ENCODE measurements around the gene ARHGAP19. TPM values are rescaled to one million over a fixed set of nuclear protein-coding genes. Genes with fewer than 3 reads are reported as not detected.

The ARHGAP19 gene
- total RNA-seq, 1 experiment from 2014 or later: 20.6 TPM

DNA sequence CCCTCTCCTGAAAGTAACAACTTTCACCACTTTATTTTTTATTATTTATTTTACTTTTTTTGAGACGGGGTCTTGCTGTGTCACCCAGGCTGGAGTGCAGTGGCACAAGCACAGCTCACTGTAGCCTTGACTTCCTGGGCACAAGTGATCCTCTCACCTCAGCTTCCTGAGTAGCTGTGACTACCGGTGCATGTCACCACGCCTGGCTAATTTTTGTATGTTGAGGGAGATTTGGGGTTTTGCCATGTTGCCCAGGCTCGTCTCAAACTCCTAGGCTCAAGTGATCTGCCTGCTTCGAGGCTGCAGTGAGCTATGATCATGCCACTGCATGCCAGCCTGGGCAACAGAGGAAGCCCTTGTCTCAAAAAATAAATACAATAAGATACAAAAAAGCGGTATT is 91.8 kb downstream of the ARHGAP19 start:
- H3K27me3 ChIP-seq (replicated peaks): peaks cover 42% of the 10 kb centered on the region
- no peaks in the 10 kb centered on the region for H3K9me3 ChIP-seq (replicated peaks)
- H3K27ac ChIP-seq: no peak overlapping the region
- H3K36me3 ChIP-seq: no peaks in the 10 kb centered on the region
- H3K4me1 ChIP-seq (replicated peaks): peaks cover 21% of the 10 kb centered on the region; the same call in 1 of the 2 replicates
- no peak for DNase-seq (ENCODE audit: low read depth in 1 of 2, low spot score in 2 of 2)
- no peak overlapping the region for H3K4me3 ChIP-seq

DNA sequence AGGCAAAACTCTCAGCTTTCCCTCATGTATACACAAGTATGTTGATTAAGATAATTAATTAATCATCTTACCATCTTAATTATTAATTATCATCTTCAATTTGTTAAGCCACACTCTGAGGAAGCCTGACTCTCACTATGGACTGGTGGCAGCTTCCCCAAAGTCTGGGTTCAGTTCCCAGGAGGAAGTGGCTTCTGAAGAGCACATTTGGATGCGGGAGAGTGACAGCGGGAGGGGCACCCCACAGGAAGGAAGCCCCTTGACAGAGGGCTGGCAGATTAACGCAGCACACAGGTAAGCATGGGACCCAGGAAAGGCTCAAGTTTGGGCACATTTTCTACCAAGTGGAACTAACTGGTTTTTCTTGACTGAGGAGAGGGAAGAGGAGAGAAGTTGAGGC is 93.3 kb downstream of the ARHGAP19 start:
- no peaks in the 10 kb centered on the region for H3K9me3 ChIP-seq (replicated peaks)
- peaks cover 21% of the 10 kb centered on the region; the same call in 1 of the 2 replicates for H3K4me1 ChIP-seq (replicated peaks)
- H3K4me3 ChIP-seq: no peak overlapping the region
- peaks cover 56% of the 10 kb centered on the region for H3K27me3 ChIP-seq (replicated peaks)
- H3K36me3 ChIP-seq: no peaks in the 10 kb centered on the region
- no peak overlapping the region for H3K27ac ChIP-seq
- no peak for DNase-seq (ENCODE audit: low read depth in 1 of 2, low spot score in 2 of 2)

DNA sequence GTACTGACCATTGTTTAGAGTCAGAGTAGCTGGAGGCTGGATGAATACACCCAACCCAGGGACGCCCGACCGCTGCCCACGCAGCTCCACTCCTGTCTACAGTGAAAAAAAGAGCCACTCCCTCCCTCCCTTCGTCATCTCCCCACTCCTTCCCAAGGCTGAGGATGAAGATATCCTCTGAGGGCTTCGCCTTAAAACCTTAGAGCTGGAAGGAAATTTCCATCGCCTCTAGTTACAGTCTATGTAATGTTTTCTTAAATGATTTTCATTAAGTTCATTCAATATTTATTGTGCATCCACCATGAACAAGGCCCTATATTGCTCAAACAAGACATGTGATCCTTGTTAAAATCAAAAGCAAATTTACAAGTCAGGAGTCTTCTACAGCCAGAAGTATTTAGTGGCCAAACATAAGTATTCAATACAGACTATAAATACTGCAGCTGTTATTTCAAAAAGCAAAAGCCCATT is 95.4 kb downstream of the ARHGAP19 start:
- no peaks in the 10 kb centered on the region for H3K36me3 ChIP-seq
- no peak overlapping the region for H3K4me3 ChIP-seq
- H3K27me3 ChIP-seq (replicated peaks): peaks cover 71% of the 10 kb centered on the region
- no peak overlapping the region for H3K27ac ChIP-seq
- DNase-seq (ENCODE audit: low read depth in 1 of 2, low spot score in 2 of 2): no peak
- peaks cover 21% of the 10 kb centered on the region; the same call in 1 of the 2 replicates for H3K4me1 ChIP-seq (replicated peaks)
- no peaks in the 10 kb centered on the region for H3K9me3 ChIP-seq (replicated peaks)

DNA sequence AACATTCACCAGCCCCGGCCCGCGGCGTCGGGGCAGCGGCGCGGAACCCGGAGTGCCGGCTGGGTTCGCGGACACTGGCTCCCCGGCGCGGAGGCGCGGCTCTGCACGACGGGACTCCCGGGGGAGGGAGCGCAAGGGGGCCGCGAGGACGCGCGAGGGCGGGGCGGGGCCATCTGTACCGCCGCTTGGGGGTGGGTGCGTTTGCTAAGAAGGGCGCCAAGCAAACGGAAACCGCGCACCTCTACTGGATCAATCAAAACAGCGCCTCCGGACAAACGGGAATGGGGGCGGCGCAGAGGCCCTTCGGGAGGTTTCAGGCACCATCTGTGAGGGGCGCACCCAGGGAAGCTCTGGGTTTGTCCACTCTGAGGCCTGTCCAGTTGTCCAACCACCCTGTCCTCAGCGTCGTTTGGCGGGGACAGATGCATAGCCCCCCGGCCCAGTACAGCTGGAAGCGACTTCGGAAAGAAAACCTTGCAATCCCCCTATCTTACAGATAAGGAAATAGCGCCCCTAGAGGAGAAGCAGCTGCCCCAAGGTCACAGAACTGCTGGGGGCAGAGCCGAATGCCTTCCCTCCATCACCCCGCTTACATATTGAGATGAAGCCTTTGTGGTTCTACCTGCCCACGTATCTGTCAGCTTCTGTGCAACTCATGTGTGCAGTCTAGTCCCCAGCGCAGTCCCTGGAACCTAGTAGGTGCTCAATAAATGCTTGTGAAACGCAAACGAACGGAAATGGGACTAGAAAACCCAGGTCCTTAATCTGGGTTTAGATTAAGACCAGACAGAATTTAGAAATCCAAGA is 96.0 kb downstream of the ARHGAP19 start:
- H3K27ac ChIP-seq: no peak overlapping the region
- H3K27me3 ChIP-seq (replicated peaks): peaks cover 76% of the 10 kb centered on the region
- H3K4me1 ChIP-seq (replicated peaks): peaks cover 18% of the 10 kb centered on the region; the same call in 1 of the 2 replicates
- peak overlapping the region; percentile 39 for H3K4me3 ChIP-seq
- no peaks in the 10 kb centered on the region for H3K9me3 ChIP-seq (replicated peaks)
- peak; percentile 60 to 61 for DNase-seq (ENCODE audit: low read depth in 1 of 2, low spot score in 2 of 2)
- H3K36me3 ChIP-seq: no peaks in the 10 kb centered on the region

DNA sequence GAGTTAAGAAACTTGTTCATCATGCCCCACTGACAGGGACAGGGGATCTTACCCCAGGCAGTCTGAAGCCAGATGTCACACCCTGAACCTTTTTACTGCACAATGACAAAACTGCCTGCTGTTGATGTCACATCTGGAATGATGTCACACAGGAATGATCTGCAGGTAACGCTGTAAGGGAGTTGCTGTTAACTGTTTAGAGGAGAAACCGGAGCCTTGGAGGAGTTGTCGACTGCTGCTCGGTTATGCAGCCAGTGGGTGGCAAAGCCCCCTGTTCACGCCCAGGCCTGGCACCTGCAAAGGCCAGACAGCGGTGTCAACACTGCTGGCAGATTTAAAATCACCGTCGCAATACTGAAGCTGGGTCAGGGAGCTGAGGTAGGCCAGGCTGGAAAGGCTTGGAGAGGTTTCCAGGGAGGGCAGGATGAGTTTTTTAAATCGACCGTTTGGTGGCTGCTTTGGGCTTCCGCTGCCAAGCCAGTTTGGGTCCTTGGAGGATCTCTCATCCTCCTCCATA is 96.7 kb downstream of the ARHGAP19 start:
- Histone ChIP-seq H3K27me3 (replicated peaks) (peaks cover 76% of the 10 kb centered on the region), H3K36me3 (no peaks in the 10 kb centered on the region), H3K4me1 (replicated peaks) (peaks cover 15% of the 10 kb centered on the region; the same call in 1 of the 2 replicates), H3K9me3 (replicated peaks) (no peaks in the 10 kb centered on the region), H3K4me3 (peak overlapping the region; percentile 39), H3K27ac (no peak overlapping the region)
- peak in 1 of 2 experiments; percentile 5 for DNase-seq (ENCODE audit: low read depth in 1 of 2, low spot score in 2 of 2)

DNA sequence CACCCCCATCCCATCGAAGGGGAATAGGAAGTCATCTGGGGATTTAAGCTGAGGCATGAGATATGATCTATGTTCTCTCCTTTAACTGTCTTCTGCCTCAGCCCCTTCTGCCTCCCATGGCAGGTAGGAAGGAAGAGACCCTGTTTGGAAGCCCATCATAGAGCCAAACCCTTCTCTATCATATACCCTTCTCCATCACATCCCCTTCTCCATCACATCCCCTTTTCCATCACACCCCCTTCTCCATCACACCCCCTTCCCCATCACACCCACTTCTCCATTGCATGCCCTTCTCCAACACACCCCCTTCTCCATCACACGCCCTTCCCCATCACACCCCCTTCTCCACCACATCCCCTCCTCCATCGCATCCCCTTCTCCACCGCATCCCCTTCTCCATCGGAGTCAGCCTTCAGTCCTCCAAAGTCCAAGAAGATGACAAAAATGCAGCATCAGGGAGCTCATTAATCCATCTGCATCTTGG is 99.4 kb downstream of the ARHGAP19 start:
- no peak for DNase-seq (ENCODE audit: low read depth in 1 of 2, low spot score in 2 of 2)
- 0 out of 2 replicates have a peak, but pooled peaks cover 9% of the 10 kb centered on the region for H3K4me1 ChIP-seq (replicated peaks)
- no peaks in the 10 kb centered on the region for H3K36me3 ChIP-seq
- H3K27me3 ChIP-seq (replicated peaks): peaks cover 72% of the 10 kb centered on the region
- no peaks in the 10 kb centered on the region for H3K9me3 ChIP-seq (replicated peaks)
- no peak overlapping the region for H3K27ac ChIP-seq
- no peak overlapping the region for H3K4me3 ChIP-seq

DNA sequence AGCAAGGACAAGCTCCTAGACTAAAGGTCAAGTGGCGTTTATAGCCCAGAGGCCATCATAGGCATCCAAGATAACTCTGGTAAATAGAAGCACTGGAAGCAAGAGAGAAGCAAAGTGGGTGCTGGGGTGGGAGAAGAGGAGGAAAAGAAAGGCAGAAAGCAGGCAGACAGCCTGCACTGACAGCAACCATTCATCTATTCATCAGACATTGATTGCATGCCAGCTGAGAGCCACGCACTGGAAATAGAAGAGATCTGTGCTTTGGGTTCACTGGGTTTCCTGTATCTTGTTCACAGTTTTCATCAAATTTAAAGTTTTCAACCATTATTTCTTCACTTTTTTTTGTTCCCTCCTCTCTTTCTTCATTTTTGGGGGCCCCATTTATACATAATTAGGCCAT is 102.0 kb downstream of the ARHGAP19 start:
- H3K27me3 ChIP-seq (replicated peaks): peaks cover 75% of the 10 kb centered on the region
- no peak overlapping the region for H3K27ac ChIP-seq
- no peak for DNase-seq (ENCODE audit: low read depth in 1 of 2, low spot score in 2 of 2)
- H3K9me3 ChIP-seq (replicated peaks): no peaks in the 10 kb centered on the region
- no peak overlapping the region for H3K4me3 ChIP-seq
- H3K36me3 ChIP-seq: no peaks in the 10 kb centered on the region
- H3K4me1 ChIP-seq (replicated peaks): peaks cover 3% of the 10 kb centered on the region

DNA sequence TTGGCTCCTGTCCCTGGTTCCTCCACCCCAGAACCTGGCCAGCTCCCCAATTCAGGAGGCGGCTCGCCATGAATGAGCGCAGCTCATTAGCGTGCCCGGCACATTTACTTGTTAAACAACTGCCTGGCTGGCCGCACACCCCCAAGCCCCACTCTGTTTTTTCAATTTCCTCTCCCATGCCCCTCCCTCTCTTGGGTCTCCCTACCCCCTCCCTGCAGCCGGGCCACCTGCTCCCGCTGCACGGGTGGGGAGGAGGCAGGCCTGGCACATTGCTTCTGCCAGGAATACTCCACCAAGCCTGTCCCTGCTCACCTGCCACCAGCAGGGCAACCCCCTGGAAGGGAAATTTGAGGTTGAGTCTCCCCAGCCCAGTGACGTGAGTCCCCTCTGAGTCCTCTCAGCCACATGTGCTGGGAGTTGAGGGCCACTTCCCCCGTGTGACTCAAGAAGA is 104.2 kb downstream of the ARHGAP19 start:
- no peak for DNase-seq (ENCODE audit: low read depth in 1 of 2, low spot score in 2 of 2)
- Histone ChIP-seq H3K27me3 (replicated peaks) (peaks cover 71% of the 10 kb centered on the region), H3K27ac (no peak overlapping the region), H3K4me3 (no peak overlapping the region), H3K36me3 (no peaks in the 10 kb centered on the region), H3K9me3 (replicated peaks) (no peaks in the 10 kb centered on the region), H3K4me1 (replicated peaks) (peaks cover 5% of the 10 kb centered on the region)

DNA sequence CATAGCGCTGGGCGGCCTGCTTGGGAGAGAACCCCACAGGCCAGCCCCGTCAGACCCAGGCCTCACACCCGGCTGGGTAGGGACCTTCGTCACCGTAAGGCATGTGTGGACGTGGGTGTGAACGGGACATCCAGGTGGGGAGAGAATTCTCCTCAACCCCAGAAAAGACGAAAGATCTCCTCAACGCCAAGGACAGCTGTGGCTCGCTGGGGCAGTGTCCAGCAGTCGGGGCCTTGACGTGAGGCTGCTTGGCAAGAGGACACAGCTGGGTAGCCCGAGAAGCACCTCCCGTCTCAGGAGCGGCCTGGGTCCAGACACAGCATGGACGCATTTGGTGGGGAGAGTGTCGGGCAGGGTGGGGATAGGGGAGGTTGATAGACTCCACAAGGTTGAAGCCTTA is 105.5 kb downstream of the ARHGAP19 start:
- Histone ChIP-seq H3K27me3 (replicated peaks) (peaks cover 74% of the 10 kb centered on the region), H3K4me3 (no peak overlapping the region), H3K4me1 (replicated peaks) (peaks cover 5% of the 10 kb centered on the region), H3K9me3 (replicated peaks) (no peaks in the 10 kb centered on the region), H3K36me3 (no peaks in the 10 kb centered on the region), H3K27ac (no peak overlapping the region)
- no peak for DNase-seq (ENCODE audit: low read depth in 1 of 2, low spot score in 2 of 2)

DNA sequence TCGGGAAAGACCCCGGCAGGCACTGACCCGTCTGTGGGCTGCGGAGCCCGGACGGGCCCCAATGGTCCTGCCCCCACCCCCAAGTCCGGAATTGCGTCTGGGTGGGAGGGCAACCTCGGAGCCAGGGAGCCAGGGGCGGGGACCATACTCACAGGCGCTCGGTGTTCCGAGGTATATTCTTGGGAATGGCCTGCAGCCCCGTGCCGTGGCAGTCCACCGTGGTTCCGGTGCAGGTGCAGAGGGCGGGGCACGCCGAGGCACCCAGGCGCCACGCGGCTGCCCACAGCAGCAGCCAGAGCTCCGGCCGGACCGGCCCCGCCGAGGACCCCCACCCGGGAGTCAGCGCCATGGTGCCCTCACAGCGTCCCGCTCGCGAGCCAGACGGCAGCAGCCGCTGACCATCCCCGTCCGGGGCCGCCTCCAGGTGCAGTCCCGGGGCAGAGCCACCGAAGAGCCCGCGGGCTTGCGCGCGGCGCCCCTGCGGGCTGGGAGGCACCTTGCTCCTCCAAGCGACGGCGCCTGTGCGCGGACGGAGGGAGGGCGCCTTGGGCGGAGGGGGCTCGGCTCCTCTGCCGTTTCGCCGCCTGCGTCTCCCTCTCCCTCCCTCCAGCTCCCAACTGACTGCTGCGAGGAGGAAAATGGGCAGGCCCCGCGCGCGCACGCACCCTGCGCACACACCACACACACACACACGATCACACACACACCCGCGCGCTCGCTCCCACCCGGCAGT is 106.9 kb downstream of the ARHGAP19 start, which contains the start of gene SLIT1:
TSS of gene SLIT1 (minus strand) at position 634 of the 733 bp plus-strand sequence. CDS start at position 349, 285 bp downstream.
- no peaks in the 10 kb centered on the region for H3K36me3 ChIP-seq
- H3K4me1 ChIP-seq (replicated peaks): peaks cover 5% of the 10 kb centered on the region
- H3K27ac ChIP-seq: no peak within 1 kb of the TSS
- H3K27me3 ChIP-seq (replicated peaks): peaks cover 77% of the 10 kb centered on the region
- no peak within 1 kb of the TSS for H3K4me3 ChIP-seq
- no peaks in the 10 kb centered on the region for H3K9me3 ChIP-seq (replicated peaks)
- no peak for DNase-seq (ENCODE audit: low read depth in 1 of 2, low spot score in 2 of 2)

DNA sequence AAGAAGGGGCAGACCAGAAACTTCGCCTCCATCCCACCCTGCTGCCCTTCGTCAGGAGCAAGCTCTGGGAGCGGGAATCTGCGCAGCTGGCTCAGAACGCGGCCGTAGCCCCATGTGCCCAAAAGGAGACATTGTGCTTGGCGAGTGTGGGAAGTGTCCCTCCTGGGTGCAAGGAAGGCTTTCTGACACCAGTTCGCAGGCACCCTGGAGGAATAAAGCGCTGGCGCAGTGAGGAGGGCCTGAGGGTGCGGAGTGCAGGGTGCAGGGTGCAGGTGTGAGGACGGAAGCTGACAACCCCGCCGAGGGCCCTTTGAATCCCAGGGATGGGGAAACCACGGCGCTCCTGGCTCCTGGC is 107.5 kb downstream of the ARHGAP19 start:
- H3K27ac ChIP-seq: no peak overlapping the region
- H3K4me1 ChIP-seq (replicated peaks): peaks cover 5% of the 10 kb centered on the region
- H3K36me3 ChIP-seq: no peaks in the 10 kb centered on the region
- no peak overlapping the region for H3K4me3 ChIP-seq
- no peak for DNase-seq (ENCODE audit: low read depth in 1 of 2, low spot score in 2 of 2)
- no peaks in the 10 kb centered on the region for H3K9me3 ChIP-seq (replicated peaks)
- H3K27me3 ChIP-seq (replicated peaks): peaks cover 81% of the 10 kb centered on the region

DNA sequence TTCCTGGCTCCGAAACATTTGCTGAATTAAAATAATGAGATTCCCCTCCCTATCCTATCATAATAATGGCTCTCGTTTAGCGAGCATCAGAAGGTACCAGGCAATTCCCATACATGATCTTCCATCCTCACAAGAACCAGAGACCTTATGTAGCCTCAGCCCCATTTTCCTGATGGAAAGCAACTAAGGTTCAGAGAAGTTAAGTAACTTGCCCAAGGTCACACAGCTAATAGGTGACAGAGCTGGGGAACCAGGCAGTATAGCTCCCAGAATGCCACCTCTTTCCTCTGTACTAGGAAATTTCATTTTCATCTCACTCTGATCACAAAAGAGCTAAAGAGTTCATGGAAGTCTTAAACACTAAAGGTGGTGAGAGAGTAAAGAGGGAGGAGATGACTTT is 109.1 kb downstream of the ARHGAP19 start:
- no peaks in the 10 kb centered on the region for H3K9me3 ChIP-seq (replicated peaks)
- H3K27me3 ChIP-seq (replicated peaks): peaks cover 90% of the 10 kb centered on the region

DNA sequence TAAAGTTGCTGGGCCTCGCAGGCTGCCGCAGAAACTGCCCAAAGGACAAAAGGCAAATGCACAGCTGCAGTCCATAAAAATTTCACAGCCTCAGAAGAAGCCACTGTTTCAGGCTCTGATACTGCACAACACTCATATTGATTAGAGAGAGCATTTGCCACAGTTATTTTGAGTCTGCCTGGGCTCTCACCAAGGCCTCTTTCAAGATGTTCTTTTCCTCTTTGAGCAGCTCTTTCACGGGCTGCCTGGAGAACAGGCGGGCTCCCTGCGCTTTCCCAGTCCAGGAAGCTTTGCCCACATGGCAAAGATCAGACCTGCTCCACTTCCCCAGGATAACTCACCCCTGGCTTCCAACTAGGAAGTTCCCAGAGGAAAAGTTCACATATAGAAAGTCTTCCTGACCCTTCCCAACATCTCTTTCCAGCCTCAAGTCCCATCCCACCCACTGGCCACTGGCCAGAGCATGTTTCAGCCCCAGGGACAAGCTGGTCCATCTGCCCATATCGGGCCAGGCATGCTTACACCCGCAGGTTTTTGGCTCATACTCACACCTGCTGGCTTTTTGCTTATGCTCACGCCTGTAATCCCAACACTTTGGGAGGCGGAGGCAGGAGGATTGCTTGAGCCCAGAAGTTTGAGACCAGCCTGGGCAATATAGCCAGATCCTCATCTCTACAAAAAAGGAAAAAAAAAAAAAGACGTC is 110.0 kb downstream of the ARHGAP19 start:
- DNase-seq (ENCODE audit: low read depth in 1 of 2, low spot score in 2 of 2): no peak
- Histone ChIP-seq H3K36me3 (no peaks in the 10 kb centered on the region), H3K9me3 (replicated peaks) (no peaks in the 10 kb centered on the region), H3K27ac (no peak overlapping the region), H3K4me3 (no peak overlapping the region), H3K4me1 (replicated peaks) (peaks cover 5% of the 10 kb centered on the region), H3K27me3 (replicated peaks) (peaks cover 92% of the 10 kb centered on the region)

More for the DNA sequence above, 109.1 kb downstream of the ARHGAP19 start:
- peaks cover 5% of the 10 kb centered on the region for H3K4me1 ChIP-seq (replicated peaks)
- no peak for DNase-seq (ENCODE audit: low read depth in 1 of 2, low spot score in 2 of 2)
- no peaks in the 10 kb centered on the region for H3K36me3 ChIP-seq
- no peak overlapping the region for H3K27ac ChIP-seq
- H3K4me3 ChIP-seq: no peak overlapping the region

All from SJSA1 (cell line).